ENCODE measurements around the gene SLC35B2.
A peak's percentile ranks its signal among the peaks of the same experiment; 100 is the strongest.

SLC35B2 gene

DNA sequence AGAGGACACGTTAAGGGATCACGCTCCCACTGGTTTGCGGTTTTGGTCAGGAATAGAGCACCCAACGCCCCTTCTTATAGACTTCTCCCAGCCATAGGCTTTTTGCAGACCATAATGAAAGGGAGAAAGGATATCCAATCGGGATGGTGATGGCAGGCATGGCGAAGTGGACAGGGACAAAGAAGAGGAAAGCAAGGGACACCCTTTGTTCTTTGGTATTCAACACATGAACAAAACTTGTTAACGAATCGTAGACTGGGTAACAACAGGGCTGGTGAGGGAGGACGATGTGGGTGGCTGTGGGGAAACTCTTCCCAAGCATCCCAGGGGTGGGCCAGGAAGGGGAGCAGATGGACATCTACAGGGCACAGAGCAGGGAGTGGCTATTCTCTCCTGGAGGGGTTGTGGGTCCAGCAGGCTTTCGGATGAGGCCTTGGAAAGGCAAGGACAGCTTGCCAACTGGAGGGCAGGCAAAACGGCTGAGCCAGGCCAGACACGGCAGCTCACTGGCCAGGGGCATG is 11.9 kb downstream of the SLC35B2 start:
- TF ChIP-seq CTCF (IDR thresholded peaks at IDR 0.05; ENCODE audit: borderline replicate concordance, extremely low read depth, low read length, poor library complexity, severe bottlenecking) (no peak), EZH2 (IDR thresholded peaks at IDR 0.05; ENCODE audit: borderline replicate concordance, low read depth, low read length, severe bottlenecking) (no peak)
- H3K4me1 ChIP-seq (ENCODE audit: insufficient read depth, low read length): peaks cover 42% of the 10 kb centered on the region
- peaks cover 35% of the 10 kb centered on the region for H4K20me1 ChIP-seq (ENCODE audit: insufficient read depth, low read length)
- peak overlapping the region; percentile 93 for H3K9ac ChIP-seq (ENCODE audit: low read depth, low read length)
- peaks cover 31% of the 10 kb centered on the region for H3K36me3 ChIP-seq (ENCODE audit: insufficient read depth, low read length)
- DNase-seq: no peak
- peaks cover 36% of the 10 kb centered on the region for H3K79me2 ChIP-seq (ENCODE audit: insufficient read depth, low read length)
- no peak overlapping the region for H3K27ac ChIP-seq (ENCODE audit: low read length)
- H3K4me3 ChIP-seq (ENCODE audit: low read depth in 1 of 2, low read length in 2 of 2): peak overlapping the region in 1 of 2 experiments; percentile 84; a peak in 2 of 4 replicates
- H3K4me2 ChIP-seq (ENCODE audit: insufficient read depth, low read length): peak overlapping the region; percentile 92
- no peaks in the 10 kb centered on the region for H3K9me3 ChIP-seq (ENCODE audit: insufficient read depth, low read length, severe bottlenecking)
- no peak for ATAC-seq (ENCODE audit: insufficient read depth, low read depth)
- H3K27me3 ChIP-seq (ENCODE audit: insufficient read depth, low read length, poor library complexity): no peaks in the 10 kb centered on the region
- H2AFZ ChIP-seq (ENCODE audit: low read depth, low read length): peak overlapping the region; percentile 95

GRCh38 chr6:44243345-44243744 is 14.0 kb downstream of the SLC35B2 start:
- no peak for ATAC-seq (ENCODE audit: insufficient read depth, low read depth)
- no peak for DNase-seq
- peaks cover 15% of the 10 kb centered on the region for H3K79me2 ChIP-seq (ENCODE audit: insufficient read depth, low read length)

DNA sequence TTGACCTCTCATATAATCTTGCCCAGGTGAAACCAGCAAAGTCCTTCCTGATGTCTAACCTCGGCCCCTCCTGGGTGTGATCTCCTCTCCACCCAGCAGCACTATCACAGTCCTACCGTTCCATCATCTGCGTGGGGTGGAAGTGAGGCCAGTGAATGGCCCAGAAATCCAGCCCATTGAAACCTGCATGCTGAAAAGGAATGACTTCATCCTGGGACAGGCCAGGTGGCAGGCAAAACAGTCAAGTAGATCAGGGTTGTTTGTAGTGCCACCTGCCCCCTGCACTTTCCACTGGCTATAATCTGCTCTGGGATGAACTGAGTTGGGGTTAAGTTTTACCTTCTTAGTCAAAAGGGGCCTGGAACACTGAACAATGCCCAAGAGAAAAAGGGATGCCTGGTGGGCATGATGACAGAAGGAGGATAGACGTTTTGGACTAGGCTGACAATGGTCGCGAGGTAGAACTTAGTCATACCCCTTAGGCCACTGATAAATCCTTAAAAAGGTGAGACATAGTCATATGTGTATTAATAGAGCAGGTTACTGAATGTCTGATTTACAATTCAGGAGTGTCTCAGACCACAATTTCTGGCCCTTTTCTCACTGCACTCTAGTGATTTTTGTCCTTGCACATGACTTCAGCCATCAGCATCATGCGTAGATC is 18.5 kb downstream of the SLC35B2 start:
- no peaks in the 10 kb centered on the region for H3K27me3 ChIP-seq (ENCODE audit: insufficient read depth, low read length, poor library complexity)
- no peak overlapping the region for H3K9ac ChIP-seq (ENCODE audit: low read depth, low read length)
- no peak overlapping the region for H3K27ac ChIP-seq (ENCODE audit: low read length)
- H3K4me3 ChIP-seq (ENCODE audit: low read depth in 1 of 2, low read length in 2 of 2): no peak overlapping the region
- peaks cover 8% of the 10 kb centered on the region for H3K36me3 ChIP-seq (ENCODE audit: insufficient read depth, low read length)
- no peak for DNase-seq
- H4K20me1 ChIP-seq (ENCODE audit: insufficient read depth, low read length): no peaks in the 10 kb centered on the region
- no peaks in the 10 kb centered on the region for H3K79me2 ChIP-seq (ENCODE audit: insufficient read depth, low read length)
- no peak overlapping the region for H3K4me2 ChIP-seq (ENCODE audit: insufficient read depth, low read length)
- peaks cover 16% of the 10 kb centered on the region for H3K4me1 ChIP-seq (ENCODE audit: insufficient read depth, low read length)
- no peaks in the 10 kb centered on the region for H3K9me3 ChIP-seq (ENCODE audit: insufficient read depth, low read length, severe bottlenecking)
- no peak for ATAC-seq (ENCODE audit: insufficient read depth, low read depth)
- H2AFZ ChIP-seq (ENCODE audit: low read depth, low read length): no peak overlapping the region
- TF ChIP-seq CTCF (IDR thresholded peaks at IDR 0.05; ENCODE audit: borderline replicate concordance, extremely low read depth, low read length, poor library complexity, severe bottlenecking) (no peak), EZH2 (IDR thresholded peaks at IDR 0.05; ENCODE audit: borderline replicate concordance, low read depth, low read length, severe bottlenecking) (no peak)

More at GRCh38 chr6:44243345-44243744, 14.0 kb downstream of the SLC35B2 start:
- H3K4me1 ChIP-seq (ENCODE audit: insufficient read depth, low read length): peaks cover 22% of the 10 kb centered on the region
- H2AFZ ChIP-seq (ENCODE audit: low read depth, low read length): no peak overlapping the region
- H3K27ac ChIP-seq (ENCODE audit: low read length): no peak overlapping the region
- H4K20me1 ChIP-seq (ENCODE audit: insufficient read depth, low read length): peaks cover 14% of the 10 kb centered on the region
- no peaks in the 10 kb centered on the region for H3K9me3 ChIP-seq (ENCODE audit: insufficient read depth, low read length, severe bottlenecking)
- H3K9ac ChIP-seq (ENCODE audit: low read depth, low read length): no peak overlapping the region
- H3K36me3 ChIP-seq (ENCODE audit: insufficient read depth, low read length): peaks cover 10% of the 10 kb centered on the region
- H3K4me2 ChIP-seq (ENCODE audit: insufficient read depth, low read length): no peak overlapping the region
- H3K4me3 ChIP-seq (ENCODE audit: low read depth in 1 of 2, low read length in 2 of 2): no peak overlapping the region
- H3K27me3 ChIP-seq (ENCODE audit: insufficient read depth, low read length, poor library complexity): no peaks in the 10 kb centered on the region
- TF ChIP-seq CTCF (IDR thresholded peaks at IDR 0.05; ENCODE audit: borderline replicate concordance, extremely low read depth, low read length, poor library complexity, severe bottlenecking) (no peak), EZH2 (IDR thresholded peaks at IDR 0.05; ENCODE audit: borderline replicate concordance, low read depth, low read length, severe bottlenecking) (no peak)
